LNCAP (cell line): ENCODE results near the gene ASCL2.

Experiments used
- CTCF ChIP-seq: fragments of 450-650 bp; IDR thresholded peaks from 2 replicates; pipeline ENCODE4 v1.5.1; 2017; ENCODE audit warnings: mild to moderate bottlenecking

Gene ASCL2

GRCh38 chr11:2301631-2302305, 31.4 kb upstream of the ASCL2 start, which contains the start of the genes C11orf21 and TSPAN32:
Gene C11orf21, minus strand, starts transcription at chr11:2301918. Its CDS starts 110 bp downstream, at chr11:2301808.
Gene TSPAN32, plus strand, starts transcription at chr11:2302013. Its CDS starts 137 bp downstream, at chr11:2302150.
- no peak for TF ChIP-seq CTCF

- TF ChIP-seq CTCF = no peak
Observed at GRCh38 chr11:2300936-2301630, 30.7 kb upstream of the ASCL2 start.

GRCh38 chr11:2300290-2300935, 30.0 kb upstream of the ASCL2 start:
- no peak for TF ChIP-seq CTCF

- TF ChIP-seq CTCF = no peak
Observed at GRCh38 chr11:2299773-2300172, 29.4 kb upstream of the ASCL2 start.

GRCh38 chr11:2298795-2299761, 28.7 kb upstream of the ASCL2 start:
- peak; percentile 55 for TF ChIP-seq CTCF

- TF ChIP-seq CTCF = no peak
Observed at GRCh38 chr11:2298131-2298794, 27.9 kb upstream of the ASCL2 start.
